NCI-H2029 (cell line): ENCODE results near the gene KIF24.
"Not testable (repeated sequence)": the region's sequence is repeated elsewhere in the genome, so short reads cannot be mapped to it uniquely, and the experiment has no call there.

ENCODE experiments used
- DNase-seq: peaks from one replicate; lab custom pipeline; 2025; lab: John Stamatoyannopoulos, UW

Gene KIF24

GRCh38 chr9:34365282-34365681 is 36.2 kb upstream of the KIF24 start:
- DNase-seq = no peak

DNA sequence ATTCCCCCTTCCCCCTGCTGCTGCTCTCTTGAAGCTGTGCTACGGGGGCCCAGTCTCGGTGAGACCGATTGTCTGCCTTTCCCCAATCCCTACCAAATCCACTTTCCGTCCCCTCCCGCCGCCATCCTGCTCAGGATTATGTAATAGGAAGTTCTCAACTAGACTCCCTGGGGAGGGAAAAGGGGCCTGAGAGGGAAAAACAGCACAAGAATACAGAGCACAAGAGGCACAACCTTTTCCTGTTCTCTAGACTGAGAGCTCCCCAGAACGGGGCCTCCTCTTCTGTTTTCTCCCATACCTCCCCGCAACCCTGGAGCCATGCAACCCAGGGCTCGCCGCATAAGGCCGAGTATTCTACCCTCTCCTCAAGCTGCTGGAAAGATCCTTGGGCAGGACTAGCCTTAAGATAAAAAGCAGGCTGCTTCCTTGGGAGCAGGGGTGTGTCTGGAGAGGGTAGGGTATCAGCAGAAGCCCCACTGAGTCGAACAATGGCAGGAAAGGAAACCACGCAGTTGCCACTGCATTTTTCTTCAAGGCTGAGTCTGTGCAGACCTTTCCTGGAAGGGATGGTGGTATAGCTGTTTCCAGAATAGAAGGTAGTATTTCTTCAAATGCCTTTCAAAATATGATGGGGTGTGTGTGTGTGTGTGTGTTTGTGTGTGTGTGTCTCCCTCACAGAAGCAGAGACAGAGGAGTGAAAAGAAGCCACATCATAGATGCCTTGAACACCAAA is 34.7 kb upstream of the KIF24 start:
- DNase-seq = no peak

DNA sequence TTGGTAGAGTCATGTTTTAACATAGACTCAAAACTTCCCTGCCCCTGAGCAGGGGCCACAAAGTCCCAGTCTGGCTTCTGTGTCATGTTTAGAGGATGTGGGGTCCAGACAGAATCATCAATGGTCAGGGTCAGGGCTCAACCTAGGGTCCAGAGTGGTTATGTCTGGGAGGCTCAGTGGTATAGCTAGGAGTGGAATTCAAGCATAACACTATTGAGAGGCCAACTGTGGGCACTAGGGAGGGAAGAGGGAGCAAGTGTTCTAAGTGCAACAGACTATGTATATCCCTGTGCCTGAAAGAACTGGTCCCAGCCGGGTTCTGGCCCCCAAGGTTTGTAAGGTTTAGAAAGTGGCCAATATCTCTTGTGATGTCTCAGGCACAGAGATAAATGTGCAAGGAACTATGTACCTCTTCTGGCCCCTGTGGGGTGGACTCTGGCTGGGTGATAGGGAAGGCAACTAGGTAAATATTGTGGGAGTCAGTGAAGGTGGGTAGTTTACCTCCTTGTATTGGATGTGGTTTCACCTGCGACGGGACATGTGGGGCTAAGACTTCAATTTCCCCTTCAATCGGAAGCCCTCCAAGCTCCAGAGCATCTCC is 33.6 kb upstream of the KIF24 start:
- DNase-seq = no peak

GRCh38 chr9:34352957-34353356 is 23.9 kb upstream of the KIF24 start:
- not testable (repeated sequence) for DNase-seq

GRCh38 chr9:34352122-34352652 is 23.1 kb upstream of the KIF24 start:
- DNase-seq = not testable (repeated sequence)

DNA sequence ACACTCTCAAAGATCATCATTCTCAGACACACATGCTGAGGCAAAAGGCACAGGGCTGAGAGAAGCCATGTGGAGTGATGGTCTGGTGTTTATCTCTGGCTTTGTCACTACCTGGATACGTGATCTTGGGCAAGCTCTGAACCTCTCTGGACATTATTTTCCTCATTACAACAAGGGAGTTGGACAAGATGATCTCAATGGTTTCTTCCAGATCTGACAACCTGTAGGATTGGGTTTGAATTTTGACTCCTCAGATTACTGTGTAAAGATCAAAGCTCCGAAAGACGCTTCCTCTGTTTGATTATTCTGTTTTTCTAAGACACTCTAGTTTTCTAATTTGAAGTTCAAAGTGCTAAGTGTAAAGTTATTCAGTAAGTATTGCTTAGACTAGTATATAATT is 20.3 kb upstream of the KIF24 start:
- no peak for DNase-seq

- DNase-seq = no peak
Measured at GRCh38 chr9:34347800-34348158, 18.7 kb upstream of the KIF24 start.

- no peak for DNase-seq
Measured at GRCh38 chr9:34346873-34347799, 18.1 kb upstream of the KIF24 start.

DNA sequence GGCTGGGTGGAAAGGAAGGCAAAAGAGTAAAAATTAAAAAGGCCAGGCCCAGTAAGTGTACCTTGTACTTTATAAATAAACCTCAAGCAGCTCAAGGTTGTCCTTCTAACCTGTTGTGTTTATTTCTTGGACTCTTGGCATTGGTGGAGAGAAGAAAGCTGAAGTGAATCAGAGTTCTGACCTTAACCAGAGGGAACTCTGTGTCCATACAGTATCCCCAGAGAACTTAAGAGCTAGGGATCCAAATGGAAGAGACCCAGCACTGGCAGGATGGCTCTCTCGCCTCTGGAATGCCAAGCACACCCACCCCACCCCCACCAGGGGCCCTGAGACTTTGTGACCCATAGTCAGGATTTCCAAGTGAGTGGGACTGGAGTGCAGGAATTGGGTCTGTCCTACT is 14.5 kb upstream of the KIF24 start:
- DNase-seq = no peak

DNA sequence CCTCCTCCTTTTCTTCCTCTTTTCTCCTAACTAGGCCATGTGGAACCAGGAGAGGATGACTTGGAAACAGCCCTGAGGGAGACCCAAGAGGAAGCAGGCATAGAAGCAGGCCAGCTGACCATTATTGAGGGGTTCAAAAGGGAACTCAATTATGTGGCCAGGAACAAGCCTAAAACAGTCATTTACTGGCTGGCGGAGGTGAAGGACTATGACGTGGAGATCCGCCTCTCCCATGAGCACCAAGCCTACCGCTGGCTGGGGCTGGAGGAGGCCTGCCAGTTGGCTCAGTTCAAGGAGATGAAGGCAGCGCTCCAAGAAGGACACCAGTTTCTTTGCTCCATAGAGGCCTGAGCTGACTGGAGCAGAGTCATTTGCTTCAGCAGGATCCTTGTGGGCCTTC is 14.0 kb upstream of the KIF24 start:
- DNase-seq = no peak

GRCh38 chr9:34341659-34342295 is 12.7 kb upstream of the KIF24 start:
- no peak for DNase-seq

DNA sequence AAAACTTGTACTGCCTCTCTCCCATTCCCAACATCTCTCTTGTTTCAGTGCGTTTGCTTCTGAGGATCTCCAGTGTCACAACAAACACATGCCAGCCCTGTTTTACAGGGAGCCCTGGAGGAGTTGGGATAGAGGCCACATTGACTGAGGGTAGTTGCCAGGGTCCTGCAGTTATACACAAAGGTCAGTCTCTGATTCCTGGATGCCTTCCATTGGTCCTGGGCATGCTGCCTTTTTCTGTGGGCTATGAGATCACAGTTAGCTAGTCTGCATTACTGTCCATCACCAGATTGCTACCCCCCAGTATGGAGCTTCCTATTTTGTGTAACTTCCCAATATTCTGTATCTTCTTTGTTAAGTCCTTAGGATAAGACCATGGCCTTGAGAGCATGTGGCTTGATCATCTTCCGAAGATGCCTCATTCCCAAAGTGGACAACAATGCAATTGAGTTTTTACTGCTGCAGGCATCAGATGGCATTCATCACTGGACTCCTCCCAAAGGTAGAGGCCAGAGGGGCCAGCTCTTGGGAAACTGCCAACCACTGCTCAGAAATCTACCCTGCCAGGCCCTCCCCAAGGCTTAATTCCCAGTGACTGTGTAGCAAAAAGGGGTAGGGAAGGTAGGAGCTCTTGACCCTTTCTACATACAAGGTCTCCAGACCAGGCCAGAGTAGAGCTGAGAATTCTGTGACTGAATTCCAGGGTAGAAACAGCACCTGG is 9.8 kb upstream of the KIF24 start:
- no peak for DNase-seq

DNA sequence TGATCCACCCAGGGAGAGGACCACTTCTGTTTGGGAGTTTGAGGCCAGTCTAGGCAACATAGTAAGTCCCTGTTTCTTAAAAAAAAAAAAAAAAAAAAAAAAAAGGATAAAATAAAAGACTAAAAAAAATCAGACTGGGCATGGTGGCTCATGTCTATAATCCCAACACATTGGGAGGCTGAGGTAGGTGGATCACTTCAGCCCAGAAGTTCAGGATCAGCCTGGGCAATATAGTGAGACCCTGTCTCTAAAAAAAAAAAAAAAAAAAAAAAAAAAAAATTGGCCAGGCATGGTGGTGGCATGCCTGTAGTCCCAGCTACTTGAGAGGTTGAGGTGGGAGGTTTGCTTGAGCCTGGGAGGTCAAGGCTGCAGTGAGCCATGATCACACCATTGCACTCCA is 9.0 kb upstream of the KIF24 start:
- not testable (repeated sequence) for DNase-seq

GRCh38 chr9:34337403-34337802 is 8.3 kb upstream of the KIF24 start:
- no peak for DNase-seq

DNA sequence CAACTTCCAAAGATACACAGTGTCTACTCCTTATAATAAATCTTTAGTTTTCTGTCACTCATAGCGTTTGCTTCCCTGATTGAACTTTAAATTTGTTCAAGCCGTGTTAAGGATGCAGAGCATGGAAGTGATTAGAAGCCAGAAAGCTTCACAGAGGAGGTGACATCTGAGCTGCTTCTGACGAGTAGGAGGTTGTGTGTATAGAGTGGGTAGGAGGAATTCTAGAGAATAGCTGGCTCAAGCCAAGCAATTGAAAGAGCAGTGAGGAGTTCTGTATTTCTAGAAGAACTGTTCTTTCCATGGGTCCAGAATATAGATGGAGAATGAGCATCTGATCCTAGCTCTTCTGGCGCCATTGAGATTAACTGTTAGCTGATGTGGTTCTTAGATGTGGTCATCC is 6.3 kb upstream of the KIF24 start:
- DNase-seq = no peak

DNA sequence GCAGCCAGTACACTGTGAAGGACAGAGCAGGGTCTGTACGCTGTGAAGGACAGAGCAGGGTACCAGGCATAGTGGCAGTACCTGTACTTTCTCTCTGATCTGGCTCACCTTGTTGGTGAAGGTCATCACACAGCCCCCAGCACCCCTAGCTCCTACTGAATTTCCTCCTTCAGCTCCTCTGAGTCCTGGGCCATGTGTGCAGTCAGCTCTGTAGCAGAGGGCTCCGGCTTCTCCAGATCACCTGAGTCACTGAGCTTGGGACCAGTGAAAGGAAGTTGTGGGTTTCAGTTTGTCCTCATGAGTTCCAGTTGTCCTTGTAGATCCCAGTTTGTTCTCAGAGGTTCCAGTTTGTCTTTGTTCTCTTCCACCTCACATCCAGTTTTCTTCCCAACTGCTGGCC is 5.8 kb upstream of the KIF24 start:
- DNase-seq = no peak

- no peak for DNase-seq
Measured at GRCh38 chr9:34334337-34334824, 5.3 kb upstream of the KIF24 start.

GRCh38 chr9:34333836-34334235 is 4.8 kb upstream of the KIF24 start:
- DNase-seq = no peak

GRCh38 chr9:34332076-34332964 is 3.3 kb upstream of the KIF24 start:
- peak; percentile 44 for DNase-seq

GRCh38 chr9:34331196-34331595 is 2.1 kb upstream of the KIF24 start:
- no peak for DNase-seq
